ENCODE measurements around the gene MEOX2. TPM values are rescaled to one million over a fixed set of nuclear protein-coding genes. Genes with fewer than 3 reads are reported as not detected.

Gene MEOX2
- total and polyA plus RNA-seq, 2 of the 8 experiments (the other 6 are each of a cell fraction or from before 2014, with no cell fraction given), result 0.05 to 0.19 TPM

- Histone ChIP-seq H4K5ac (ENCODE audit: insufficient read length, low read depth, low read length) (no peak overlapping the region), H3K23ac (ENCODE audit: insufficient read length) (no peak overlapping the region), H3K36me3 (ENCODE audit: control insufficient read depth in 2 of 4, insufficient read depth in 4 of 4, low read length in 3 of 4) (no peaks in the 10 kb centered on the region), H3K4me1 (replicated peaks in 1 of 4; ENCODE audit: control insufficient read depth in 3 of 4, insufficient read depth in 4 of 4, low read length in 3 of 4) (peaks cover 0 to 2% (median 0%) of the 10 kb centered on the region in 4 experiments; a peak in 2 of 7 replicates), H3K18ac (ENCODE audit: extremely low read depth, low read length) (no peak overlapping the region), H2BK20ac (ENCODE audit: low read length) (no peak overlapping the region), H3K9ac (replicated peaks in 1 of 4; ENCODE audit: extremely low read depth in 1 of 4, low read depth in 3 of 4, low read length in 3 of 4) (no peak overlapping the region), H2BK12ac (ENCODE audit: low read depth, low read length) (no peak overlapping the region), H2AK5ac (ENCODE audit: low read depth, low read length) (no peak overlapping the region), H4K8ac (ENCODE audit: extremely low read depth, insufficient read depth, low read length) (no peak overlapping the region), H3K56ac (replicated peaks; ENCODE audit: insufficient read length, low read depth, low read length) (no peak overlapping the region), H4K91ac (replicated peaks; ENCODE audit: insufficient read length, low read length) (no peak overlapping the region), H3K79me1 (ENCODE audit: low read depth, low read length) (no peaks in the 10 kb centered on the region), H3K79me2 (ENCODE audit: control insufficient read depth in 1 of 2, insufficient read depth in 2 of 2, low read length in 2 of 2) (no peaks in the 10 kb centered on the region), H2BK15ac (ENCODE audit: low read length) (no peak overlapping the region), H3K23me2 (ENCODE audit: low read depth, low read length) (peaks cover 2% of the 10 kb centered on the region; the same call in 1 of the 2 replicates), H2AFZ (ENCODE audit: low read length) (no peak overlapping the region), H3K4ac (replicated peaks; ENCODE audit: insufficient read length, low read depth, low read length) (no peak overlapping the region), H2BK120ac (replicated peaks; ENCODE audit: low read depth, low read length) (no peak overlapping the region), H3K14ac (ENCODE audit: insufficient read length) (no peak overlapping the region), H3K4me2 (ENCODE audit: insufficient read depth in 1 of 2, low read depth in 2 of 2, low read length in 2 of 2) (no peak overlapping the region), H3K4me3 (ENCODE audit: extremely low read depth in 1 of 4, insufficient read depth in 2 of 4, low read depth in 3 of 4, low read length in 4 of 4) (no peak overlapping the region), H3K9me3 (ENCODE audit: insufficient read depth in 2 of 2, low read depth in 1 of 2, low read length in 1 of 2) (no peaks in the 10 kb centered on the region), H3K27me3 (replicated peaks in 1 of 4; ENCODE audit: control insufficient read depth in 3 of 4, extremely low read depth in 1 of 4, insufficient read depth in 3 of 4, low read length in 3 of 4) (peaks cover 3 to 13% (median 10%) of the 10 kb centered on the region in 4 experiments), H4K20me1 (replicated peaks in 1 of 2; ENCODE audit: control insufficient read depth in 1 of 2, insufficient read depth in 2 of 2, low read length in 2 of 2) (no peaks in the 10 kb centered on the region), H2BK5ac (ENCODE audit: low read depth, low read length) (no peak overlapping the region), H3K27ac (ENCODE audit: low read depth, low read length) (no peak overlapping the region)
- FAIRE-seq (no peak), DNase-seq (ENCODE audit: low read depth in 1 of 2, low spot score in 2 of 2) (no peak)
- ChIA-PET CTCF (ENCODE audit: partially characterized antibody) (no interaction called here), POLR2A (ENCODE audit: partially characterized antibody) (no interaction called here)
- TF ChIP-seq E2F6 (IDR thresholded peaks at IDR 0.05), result no peak
- no peak for TF ChIP-seq HDAC6 (IDR thresholded peaks at IDR 0.05; ENCODE audit: low read depth, low read length)
- TF ChIP-seq SP4 (IDR thresholded peaks at IDR 0.05; ENCODE audit: low read length), result no peak
- TF ChIP-seq ZNF274 (IDR thresholded peaks at IDR 0.05; ENCODE audit: borderline replicate concordance, extremely low read depth, low read length), result no peak
- no peak for TF ChIP-seq BACH1 (IDR thresholded peaks at IDR 0.05; ENCODE audit: low read length)
- 94% methylated on average over 3 of the region's 3 CpGs; no CpG with 5 or more reads in 1 of the 2 experiments for WGBS, 2 experiments (ENCODE audit: extremely low coverage in 1 of 2, insufficient coverage in 1 of 2, insufficient read length in 1 of 2, insufficient replicate concordance in 2 of 2, low coverage in 1 of 2, low lambda C conversion rate in 2 of 2, missing lambda C conversion rate in 1 of 2)
These were observed 6.0 kb downstream of the MEOX2 start for GRCh38 chr7:15680446-15680845.

Data from H1 (cell line).